ENCODE measurements around the gene HDAC4. TPM values are rescaled to one million over a fixed set of nuclear protein-coding genes. Genes with fewer than 3 reads are reported as not detected.

The HDAC4 gene
- total RNA-seq, 1 donor from 2014 or later, result 46.2 TPM

DNA sequence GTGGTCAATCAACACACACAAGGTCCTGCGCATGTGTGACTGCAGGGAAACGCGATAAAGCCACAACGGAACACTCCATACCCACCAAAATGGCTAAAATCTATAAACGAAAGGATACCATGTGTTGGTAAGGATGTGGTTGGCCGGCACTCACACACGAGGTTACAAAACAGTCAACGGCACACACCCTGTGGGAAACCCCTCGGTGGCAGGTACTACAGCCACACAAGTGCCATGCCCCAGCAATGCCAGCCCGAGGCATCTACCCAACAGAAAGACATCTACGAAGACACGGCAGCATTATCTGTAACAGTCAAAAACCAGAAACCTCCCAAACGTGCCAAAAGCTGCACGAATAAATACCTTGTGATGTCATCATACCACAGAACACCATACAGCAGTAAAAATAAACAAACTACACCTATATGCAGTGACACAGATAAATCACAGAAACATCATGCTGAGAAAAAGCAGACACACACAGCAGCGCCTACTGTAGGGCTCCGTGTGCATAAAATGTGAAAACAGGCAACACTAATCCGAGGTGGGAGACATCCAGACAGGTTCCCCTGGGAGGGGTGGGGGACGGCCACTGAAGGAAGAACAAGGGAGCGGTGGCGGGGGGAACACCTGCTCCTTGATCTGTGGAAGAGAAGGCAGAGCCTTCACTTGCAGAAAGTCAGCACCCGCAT lies 36.7 kb downstream of the HDAC4 start:
- Mint-ChIP-seq H3K4me1 (ENCODE audit: low read depth) (peaks cover 17% of the 10 kb centered on the region), H3K27ac (no peak overlapping the region), H3K4me3 (ENCODE audit: low read depth) (no peak overlapping the region), H3K27me3 (no peaks in the 10 kb centered on the region), H3K9me3 (ENCODE audit: low read depth) (no peaks in the 10 kb centered on the region), H3K36me3 (ENCODE audit: insufficient read depth) (no peaks in the 10 kb centered on the region)
- no peak for DNase-seq (ENCODE audit: low spot score, unreplicated experiment)
- TF ChIP-seq, protein P1, sequence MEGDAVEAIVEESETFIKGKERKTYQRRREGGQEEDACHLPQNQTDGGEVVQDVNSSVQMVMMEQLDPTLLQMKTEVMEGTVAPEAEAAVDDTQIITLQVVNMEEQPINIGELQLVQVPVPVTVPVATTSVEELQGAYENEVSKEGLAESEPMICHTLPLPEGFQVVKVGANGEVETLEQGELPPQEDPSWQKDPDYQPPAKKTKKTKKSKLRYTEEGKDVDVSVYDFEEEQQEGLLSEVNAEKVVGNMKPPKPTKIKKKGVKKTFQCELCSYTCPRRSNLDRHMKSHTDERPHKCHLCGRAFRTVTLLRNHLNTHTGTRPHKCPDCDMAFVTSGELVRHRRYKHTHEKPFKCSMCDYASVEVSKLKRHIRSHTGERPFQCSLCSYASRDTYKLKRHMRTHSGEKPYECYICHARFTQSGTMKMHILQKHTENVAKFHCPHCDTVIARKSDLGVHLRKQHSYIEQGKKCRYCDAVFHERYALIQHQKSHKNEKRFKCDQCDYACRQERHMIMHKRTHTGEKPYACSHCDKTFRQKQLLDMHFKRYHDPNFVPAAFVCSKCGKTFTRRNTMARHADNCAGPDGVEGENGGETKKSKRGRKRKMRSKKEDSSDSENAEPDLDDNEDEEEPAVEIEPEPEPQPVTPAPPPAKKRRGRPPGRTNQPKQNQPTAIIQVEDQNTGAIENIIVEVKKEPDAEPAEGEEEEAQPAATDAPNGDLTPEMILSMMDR (IDR thresholded peaks at IDR 0.05; ENCODE audit: unreplicated experiment), result no peak

- Mint-ChIP-seq H3K27me3 (no peaks in the 10 kb centered on the region), H3K4me1 (ENCODE audit: low read depth) (peaks cover 25% of the 10 kb centered on the region), H3K27ac (no peak overlapping the region), H3K4me3 (ENCODE audit: low read depth) (no peak overlapping the region), H3K36me3 (ENCODE audit: insufficient read depth) (peaks cover 2% of the 10 kb centered on the region), H3K9me3 (ENCODE audit: low read depth) (no peaks in the 10 kb centered on the region)
- TF ChIP-seq, protein P1 (IDR thresholded peaks at IDR 0.05; ENCODE audit: unreplicated experiment), result no peak
- DNase-seq (ENCODE audit: low spot score, unreplicated experiment), result no peak
Observed at GRCh38 chr2:239362507-239362906, 38.3 kb downstream of the HDAC4 start.

DNA sequence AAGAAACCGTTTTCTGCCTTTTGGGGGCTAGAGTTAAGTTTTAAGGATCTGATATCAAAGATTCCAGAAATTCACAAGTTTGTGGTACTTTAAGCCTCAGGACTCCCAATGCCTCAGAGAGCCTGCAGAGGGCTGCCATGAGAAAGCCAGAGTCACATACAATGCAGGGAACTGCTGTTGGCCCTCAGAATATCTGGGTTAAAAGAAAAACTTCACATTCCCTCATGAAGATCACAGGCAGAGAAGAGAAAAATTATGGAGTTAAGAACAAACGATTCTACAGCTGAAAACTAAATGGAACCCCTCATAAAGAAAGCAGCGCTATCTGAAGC lies 39.5 kb downstream of the HDAC4 start:
- H3K27me3 Mint-ChIP-seq, result no peaks in the 10 kb centered on the region
- H3K4me3 Mint-ChIP-seq (ENCODE audit: low read depth), result no peak overlapping the region
- no peak for DNase-seq (ENCODE audit: low spot score, unreplicated experiment)
- TF ChIP-seq, protein P1 (IDR thresholded peaks at IDR 0.05; ENCODE audit: unreplicated experiment), result peak; percentile 39
- peaks cover 5% of the 10 kb centered on the region for H3K36me3 Mint-ChIP-seq (ENCODE audit: insufficient read depth)
- peaks cover 27% of the 10 kb centered on the region for H3K4me1 Mint-ChIP-seq (ENCODE audit: low read depth)
- H3K9me3 Mint-ChIP-seq (ENCODE audit: low read depth), result peaks cover 2% of the 10 kb centered on the region
- peak overlapping the region; percentile 65 for H3K27ac Mint-ChIP-seq

DNA sequence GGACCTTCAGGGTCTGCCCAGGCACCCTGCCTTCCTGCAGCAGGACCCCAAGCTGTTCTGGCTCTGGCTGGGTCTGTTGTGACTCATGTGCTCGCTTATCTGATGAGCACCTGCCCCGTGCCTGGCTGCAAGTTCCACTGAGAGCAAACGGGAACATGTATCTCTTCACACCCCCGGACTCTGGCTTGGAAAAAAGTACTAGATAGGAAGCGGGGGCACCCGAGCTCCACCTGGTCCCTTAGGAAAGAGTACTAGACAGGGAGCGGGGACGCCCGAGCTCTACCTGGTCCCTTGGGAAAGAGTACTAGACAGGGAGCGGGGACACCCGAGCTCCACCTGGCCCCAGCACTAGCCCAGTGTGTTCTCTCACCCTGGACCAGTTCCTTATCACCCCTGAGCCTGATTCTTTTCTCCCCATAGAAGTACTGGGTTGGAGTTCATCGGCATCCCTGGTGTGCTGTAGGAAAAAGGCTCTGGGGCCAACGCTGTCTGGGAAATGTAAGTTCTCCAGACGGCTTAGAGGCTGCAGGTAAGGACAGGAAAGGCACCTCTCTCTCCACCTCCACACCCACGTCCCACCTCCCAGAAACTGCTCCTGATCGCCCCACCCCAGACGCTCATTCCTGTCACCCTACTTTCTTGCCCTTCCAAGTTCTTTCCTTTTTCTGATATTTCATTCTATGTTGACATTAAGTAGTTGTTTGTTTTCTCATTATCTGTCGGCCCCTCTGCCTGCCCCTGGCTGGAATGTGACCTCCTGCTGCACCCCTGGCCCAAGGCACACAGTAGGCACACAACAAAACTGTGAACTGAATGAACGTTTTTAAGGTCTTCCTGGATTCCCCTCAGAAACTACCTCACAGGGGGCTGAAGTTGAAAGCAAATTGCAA lies 40.2 kb downstream of the HDAC4 start:
- Mint-ChIP-seq H3K9me3 (ENCODE audit: low read depth) (peaks cover 2% of the 10 kb centered on the region), H3K27me3 (no peaks in the 10 kb centered on the region), H3K4me3 (ENCODE audit: low read depth) (no peak overlapping the region), H3K4me1 (ENCODE audit: low read depth) (peaks cover 27% of the 10 kb centered on the region), H3K36me3 (ENCODE audit: insufficient read depth) (peaks cover 5% of the 10 kb centered on the region), H3K27ac (peak overlapping the region; percentile 65)
- TF ChIP-seq, protein P1 (IDR thresholded peaks at IDR 0.05; ENCODE audit: unreplicated experiment), result no peak
- no peak for DNase-seq (ENCODE audit: low spot score, unreplicated experiment)

DNA sequence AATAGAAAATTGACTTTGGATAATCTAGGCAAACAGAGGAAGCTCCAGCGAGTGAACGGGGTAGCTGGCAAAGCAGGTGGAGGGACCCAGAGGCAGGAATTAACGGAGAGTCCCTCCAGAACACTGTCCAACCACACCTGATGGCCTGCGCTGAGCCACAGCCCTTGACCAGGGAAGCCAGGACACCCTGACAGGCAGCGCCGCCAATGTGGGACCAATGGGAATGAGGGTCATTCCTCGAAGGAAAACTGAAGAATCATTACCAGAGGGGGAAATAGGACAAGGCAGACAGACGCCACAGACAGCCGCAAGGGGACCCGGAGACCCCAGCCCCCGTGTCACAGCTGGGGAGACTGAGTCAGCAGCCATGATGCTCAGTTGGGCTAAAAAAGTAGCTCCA lies 40.8 kb downstream of the HDAC4 start:
- no peak for DNase-seq (ENCODE audit: low spot score, unreplicated experiment)
- TF ChIP-seq, protein P1 (IDR thresholded peaks at IDR 0.05; ENCODE audit: unreplicated experiment), result no peak
- H3K27ac Mint-ChIP-seq, result no peak overlapping the region
- peaks cover 11% of the 10 kb centered on the region for H3K36me3 Mint-ChIP-seq (ENCODE audit: insufficient read depth)
- peaks cover 9% of the 10 kb centered on the region for H3K9me3 Mint-ChIP-seq (ENCODE audit: low read depth)
- H3K4me1 Mint-ChIP-seq (ENCODE audit: low read depth), result peaks cover 27% of the 10 kb centered on the region
- H3K27me3 Mint-ChIP-seq, result no peaks in the 10 kb centered on the region
- H3K4me3 Mint-ChIP-seq (ENCODE audit: low read depth), result no peak overlapping the region
